PC-9 (cell line): ENCODE measurements around the gene ATP13A2.

Experiments
- EZH2 ChIP-seq: fragments of 200-600 bp; sonication (generic); IDR thresholded peaks from 2 replicates; pipeline ENCODE4 v1.8.0; 2017; ENCODE audit warnings: antibody characterized with exemption, low read depth
- TF ChIP-seq, protein P1 (sequence below): fragments of 200-600 bp; sonication (generic); conservative IDR thresholded peaks from 2 replicates; pipeline ENCODE4 v1.6.1; 2017; ENCODE audit warnings: mixed run types, antibody characterized with exemption, mild to moderate bottlenecking, moderate library complexity

DNA sequence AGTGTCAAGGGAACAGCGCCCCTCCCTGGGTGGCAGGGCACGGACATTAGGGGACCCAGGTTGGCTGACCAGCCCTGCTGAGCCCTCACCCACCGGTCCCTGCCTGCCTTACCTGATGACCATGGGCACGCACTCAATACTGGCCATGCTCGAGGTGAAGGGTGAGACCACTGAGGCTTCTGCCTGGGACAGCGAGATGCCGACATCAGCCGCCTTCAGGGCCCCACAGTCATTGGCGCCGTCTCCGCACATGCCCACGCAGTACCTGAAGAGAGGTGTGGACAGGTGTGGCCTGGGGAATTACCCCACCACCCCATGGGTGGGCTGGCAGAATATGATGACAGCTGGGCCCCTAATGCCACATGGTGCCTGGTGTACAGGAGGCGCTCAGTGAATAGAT is 23.5 kb downstream of the ATP13A2 start:
- TF ChIP-seq, protein P1, sequence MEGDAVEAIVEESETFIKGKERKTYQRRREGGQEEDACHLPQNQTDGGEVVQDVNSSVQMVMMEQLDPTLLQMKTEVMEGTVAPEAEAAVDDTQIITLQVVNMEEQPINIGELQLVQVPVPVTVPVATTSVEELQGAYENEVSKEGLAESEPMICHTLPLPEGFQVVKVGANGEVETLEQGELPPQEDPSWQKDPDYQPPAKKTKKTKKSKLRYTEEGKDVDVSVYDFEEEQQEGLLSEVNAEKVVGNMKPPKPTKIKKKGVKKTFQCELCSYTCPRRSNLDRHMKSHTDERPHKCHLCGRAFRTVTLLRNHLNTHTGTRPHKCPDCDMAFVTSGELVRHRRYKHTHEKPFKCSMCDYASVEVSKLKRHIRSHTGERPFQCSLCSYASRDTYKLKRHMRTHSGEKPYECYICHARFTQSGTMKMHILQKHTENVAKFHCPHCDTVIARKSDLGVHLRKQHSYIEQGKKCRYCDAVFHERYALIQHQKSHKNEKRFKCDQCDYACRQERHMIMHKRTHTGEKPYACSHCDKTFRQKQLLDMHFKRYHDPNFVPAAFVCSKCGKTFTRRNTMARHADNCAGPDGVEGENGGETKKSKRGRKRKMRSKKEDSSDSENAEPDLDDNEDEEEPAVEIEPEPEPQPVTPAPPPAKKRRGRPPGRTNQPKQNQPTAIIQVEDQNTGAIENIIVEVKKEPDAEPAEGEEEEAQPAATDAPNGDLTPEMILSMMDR = no peak
- no peak for TF ChIP-seq EZH2
